Subcutaneous adipose tissue (tissue), 4 donors: Measurements from ENCODE around the gene ARID1B. TPM values are rescaled to one million over a fixed set of nuclear protein-coding genes. Genes with fewer than 3 reads are reported as not detected.

Experiments used
- total RNA-seq, 4 donors: library from RNA; depleted of rRNA; stranded (reverse); fragments of >200 nt; gene quantifications; one replicate each; pipeline ENCODE4 v1.1.0, GENCODE V29; 2016
- TF ChIP-seq, protein P1 (sequence below): fragments of 450-650 bp; IDR thresholded peaks from one replicate; pipeline ENCODE4 v1.5.1; 2016; ENCODE audit warnings: low read depth, mild to moderate bottlenecking, control low read depth, antibody characterized with exemption, moderate library complexity

ARID1B gene
- total RNA-seq, 4 donors from 2014 or later: 93.8 to 137 (median 104) TPM

- TF ChIP-seq, protein P1, sequence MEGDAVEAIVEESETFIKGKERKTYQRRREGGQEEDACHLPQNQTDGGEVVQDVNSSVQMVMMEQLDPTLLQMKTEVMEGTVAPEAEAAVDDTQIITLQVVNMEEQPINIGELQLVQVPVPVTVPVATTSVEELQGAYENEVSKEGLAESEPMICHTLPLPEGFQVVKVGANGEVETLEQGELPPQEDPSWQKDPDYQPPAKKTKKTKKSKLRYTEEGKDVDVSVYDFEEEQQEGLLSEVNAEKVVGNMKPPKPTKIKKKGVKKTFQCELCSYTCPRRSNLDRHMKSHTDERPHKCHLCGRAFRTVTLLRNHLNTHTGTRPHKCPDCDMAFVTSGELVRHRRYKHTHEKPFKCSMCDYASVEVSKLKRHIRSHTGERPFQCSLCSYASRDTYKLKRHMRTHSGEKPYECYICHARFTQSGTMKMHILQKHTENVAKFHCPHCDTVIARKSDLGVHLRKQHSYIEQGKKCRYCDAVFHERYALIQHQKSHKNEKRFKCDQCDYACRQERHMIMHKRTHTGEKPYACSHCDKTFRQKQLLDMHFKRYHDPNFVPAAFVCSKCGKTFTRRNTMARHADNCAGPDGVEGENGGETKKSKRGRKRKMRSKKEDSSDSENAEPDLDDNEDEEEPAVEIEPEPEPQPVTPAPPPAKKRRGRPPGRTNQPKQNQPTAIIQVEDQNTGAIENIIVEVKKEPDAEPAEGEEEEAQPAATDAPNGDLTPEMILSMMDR: no peak
Observed at GRCh38 chr6:156970595-156971112, 193.5 kb downstream of the ARID1B start.

DNA sequence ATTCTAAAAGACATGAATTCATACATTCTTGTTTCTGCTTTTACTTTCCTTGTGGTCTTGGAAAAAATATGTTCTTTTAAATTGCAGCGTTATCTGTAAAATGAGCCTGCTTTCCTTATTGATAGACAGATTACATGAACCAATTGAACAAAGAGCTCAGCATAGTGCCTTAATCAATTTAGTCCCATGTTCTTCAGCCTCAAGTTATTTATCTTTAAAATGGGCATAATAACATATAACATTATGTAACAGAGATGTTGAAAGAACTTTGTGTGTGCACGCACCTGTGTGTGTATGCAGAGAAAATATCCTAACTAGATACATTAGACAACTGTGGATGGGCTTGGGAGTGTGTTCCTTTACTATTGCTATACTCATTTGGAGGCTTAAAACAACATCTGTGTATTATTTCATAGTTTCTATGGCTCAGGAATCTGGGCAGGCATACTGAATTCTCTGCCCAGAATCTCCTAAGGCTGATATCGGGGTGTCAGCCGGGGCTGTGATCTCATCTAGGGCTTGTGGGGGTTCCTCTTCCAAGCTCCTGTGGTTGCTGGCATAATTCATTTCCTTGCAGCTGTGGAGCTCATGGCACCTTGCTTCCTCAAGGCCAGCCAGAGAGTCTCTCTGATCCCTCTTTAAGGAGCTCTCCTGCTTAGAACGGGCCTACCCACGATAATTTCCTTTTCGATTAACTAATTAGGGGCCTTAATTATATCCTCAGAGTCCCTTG lies 194.1 kb downstream of the ARID1B start:
- TF ChIP-seq, protein P1: no peak

DNA sequence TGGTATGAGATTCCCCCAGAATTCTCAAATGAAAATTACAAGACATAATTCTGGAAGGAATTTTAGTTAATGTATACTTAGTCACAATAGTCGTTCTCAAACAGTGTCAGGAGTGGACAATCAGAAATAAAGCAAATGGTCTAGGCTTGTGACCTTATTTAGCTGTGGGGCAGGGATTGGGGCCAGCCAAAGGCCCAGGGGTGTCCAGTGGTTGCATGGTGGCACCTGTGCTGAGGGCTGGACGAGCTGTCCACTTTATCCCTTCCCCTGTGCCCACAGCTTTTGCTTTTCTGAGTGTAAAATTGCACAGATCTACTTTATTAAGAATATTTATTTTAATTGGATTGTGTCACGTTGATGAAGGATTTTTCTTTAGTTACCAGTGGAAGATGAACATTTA lies 195.0 kb downstream of the ARID1B start:
- TF ChIP-seq, protein P1: no peak

GRCh38 chr6:156974830-156975261 lies 197.7 kb downstream of the ARID1B start:
- TF ChIP-seq, protein P1: no peak

- TF ChIP-seq, protein P1: no peak
Observed at GRCh38 chr6:156975414-156975813, 198.2 kb downstream of the ARID1B start.

DNA sequence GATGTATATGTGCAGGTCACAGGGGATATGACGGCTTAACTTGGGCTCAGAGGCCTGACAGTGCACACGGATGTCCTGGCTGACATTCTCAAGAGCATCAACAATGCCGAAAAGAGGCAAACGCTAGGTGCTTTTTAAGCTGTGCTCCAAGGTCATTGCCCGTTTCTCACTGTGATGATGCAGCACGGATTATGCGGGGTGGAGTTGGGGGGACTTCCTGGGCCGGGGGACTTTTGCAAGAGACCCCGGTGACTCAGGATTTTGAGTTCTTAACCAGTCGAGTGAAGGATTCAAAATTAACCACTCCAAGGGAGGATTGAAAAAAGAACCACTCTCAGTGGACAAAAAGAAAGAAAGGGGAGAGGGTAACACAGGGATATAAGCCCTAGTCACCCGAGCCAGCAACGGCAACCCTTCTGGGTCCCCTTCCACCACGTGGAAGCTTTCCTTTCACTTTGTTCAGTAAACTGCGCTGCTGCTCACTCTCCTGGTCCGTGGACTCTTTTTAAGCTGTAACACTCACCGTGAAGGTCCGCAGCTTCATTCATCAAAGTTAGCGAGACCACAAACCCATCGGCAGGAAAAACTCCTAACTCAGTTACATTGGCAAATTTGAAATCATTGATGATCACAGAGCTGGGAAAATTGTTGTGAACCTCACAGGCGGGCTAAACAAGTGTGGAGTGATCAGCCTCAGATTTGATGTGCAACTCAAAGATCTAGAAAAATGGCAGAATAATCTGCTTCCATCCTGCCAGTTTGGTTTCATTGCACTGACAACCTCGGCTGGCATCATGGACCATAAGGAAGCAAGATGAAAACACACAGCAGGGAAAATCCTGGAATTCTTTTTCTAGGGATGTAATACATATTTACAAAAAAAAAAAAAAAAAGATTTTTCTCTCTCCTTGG lies 199.3 kb downstream of the ARID1B start:
- TF ChIP-seq, protein P1: no peak
